ENCODE results near the gene KCNS3. TPM values are rescaled to one million over a fixed set of nuclear protein-coding genes. Genes with fewer than 3 reads are reported as not detected.
A peak's percentile ranks its signal among the peaks of the same experiment; 100 is the strongest.

KCNS3 gene
- total RNA-seq, 1 donor from 2014 or later = 10.0 TPM

DNA sequence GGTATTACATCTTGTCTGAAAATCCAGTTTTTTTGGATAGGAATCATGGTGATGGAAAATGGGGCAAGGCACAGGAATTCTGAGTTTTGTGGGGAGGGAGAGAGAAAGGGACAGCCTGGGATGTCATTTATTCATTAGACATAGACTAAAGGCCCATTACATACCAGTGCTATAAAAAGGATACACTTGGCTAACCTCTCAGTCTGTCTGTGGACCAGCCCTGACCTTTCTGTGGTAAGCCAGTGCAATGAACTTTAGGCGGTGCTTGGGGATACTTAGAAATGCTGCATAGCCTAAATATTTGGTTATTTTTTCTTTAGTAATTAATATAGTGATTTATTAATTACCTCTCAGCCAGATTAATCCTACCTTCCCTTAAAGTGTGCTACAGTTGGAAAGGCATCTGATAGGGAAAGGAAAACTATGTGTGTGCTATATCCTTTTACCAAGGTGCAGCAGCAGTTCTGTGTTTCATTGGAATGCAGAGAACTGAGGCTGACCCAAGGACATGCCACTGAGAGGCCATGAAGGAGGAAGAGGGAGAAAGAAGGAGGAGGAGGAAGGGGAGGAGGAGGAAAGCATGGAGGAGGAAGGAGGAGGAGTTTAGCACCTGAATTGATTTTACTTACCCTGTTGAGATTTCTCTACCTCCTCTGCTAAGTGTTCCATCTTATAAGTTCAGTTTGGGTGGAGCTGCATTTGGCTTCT, 37.5 kb downstream of the KCNS3 start:
- Histone ChIP-seq H3K4me3 (no peak overlapping the region), H3K79me2 (ENCODE audit: low read depth) (no peaks in the 10 kb centered on the region), H3K27ac (no peak overlapping the region), H3F3A (ENCODE audit: low read depth) (no peaks in the 10 kb centered on the region), H3K4me1 (no peaks in the 10 kb centered on the region), H3K36me3 (no peaks in the 10 kb centered on the region), H3K4me2 (no peak overlapping the region), H2AFZ (replicated peaks) (no peak overlapping the region), H3K9me3 (ENCODE audit: low read depth) (no peaks in the 10 kb centered on the region), H4K20me1 (ENCODE audit: low read depth) (no peaks in the 10 kb centered on the region), H3K27me3 (no peaks in the 10 kb centered on the region), H3K9ac (no peak overlapping the region)
- Mint-ChIP-seq H3K27ac (no peak overlapping the region), H3K4me1 (no peaks in the 10 kb centered on the region), H3K4me3 (no peak overlapping the region), H3K27me3 (ENCODE audit: insufficient read depth, low read depth) (peaks cover 2% of the 10 kb centered on the region), H3K9me3 (no peaks in the 10 kb centered on the region), H3K36me3 (no peaks in the 10 kb centered on the region)
- DNase-seq (ENCODE audit: low spot score) = no peak
- TF ChIP-seq, protein P1, sequence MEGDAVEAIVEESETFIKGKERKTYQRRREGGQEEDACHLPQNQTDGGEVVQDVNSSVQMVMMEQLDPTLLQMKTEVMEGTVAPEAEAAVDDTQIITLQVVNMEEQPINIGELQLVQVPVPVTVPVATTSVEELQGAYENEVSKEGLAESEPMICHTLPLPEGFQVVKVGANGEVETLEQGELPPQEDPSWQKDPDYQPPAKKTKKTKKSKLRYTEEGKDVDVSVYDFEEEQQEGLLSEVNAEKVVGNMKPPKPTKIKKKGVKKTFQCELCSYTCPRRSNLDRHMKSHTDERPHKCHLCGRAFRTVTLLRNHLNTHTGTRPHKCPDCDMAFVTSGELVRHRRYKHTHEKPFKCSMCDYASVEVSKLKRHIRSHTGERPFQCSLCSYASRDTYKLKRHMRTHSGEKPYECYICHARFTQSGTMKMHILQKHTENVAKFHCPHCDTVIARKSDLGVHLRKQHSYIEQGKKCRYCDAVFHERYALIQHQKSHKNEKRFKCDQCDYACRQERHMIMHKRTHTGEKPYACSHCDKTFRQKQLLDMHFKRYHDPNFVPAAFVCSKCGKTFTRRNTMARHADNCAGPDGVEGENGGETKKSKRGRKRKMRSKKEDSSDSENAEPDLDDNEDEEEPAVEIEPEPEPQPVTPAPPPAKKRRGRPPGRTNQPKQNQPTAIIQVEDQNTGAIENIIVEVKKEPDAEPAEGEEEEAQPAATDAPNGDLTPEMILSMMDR (IDR thresholded peaks at IDR 0.05) = no peak
- TF ChIP-seq EZH2phosphoT487 (IDR thresholded peaks at IDR 0.05) (no peak), EZH2 (IDR thresholded peaks at IDR 0.05) (no peak)

GRCh38 chr2:17916584-17916983, 38.1 kb downstream of the KCNS3 start:
- H3K36me3 Mint-ChIP-seq = no peaks in the 10 kb centered on the region
- H3F3A ChIP-seq (ENCODE audit: low read depth) = no peaks in the 10 kb centered on the region
- DNase-seq (ENCODE audit: low spot score) = no peak
- no peak overlapping the region for H2AFZ ChIP-seq (replicated peaks)
- H3K4me3 Mint-ChIP-seq = no peak overlapping the region
- H3K4me3 ChIP-seq = no peak overlapping the region
- no peak overlapping the region for H3K27ac ChIP-seq
- no peaks in the 10 kb centered on the region for H3K9me3 ChIP-seq (ENCODE audit: low read depth)
- H3K27ac Mint-ChIP-seq = no peak overlapping the region
- TF ChIP-seq, protein P1 (IDR thresholded peaks at IDR 0.05) = no peak
- TF ChIP-seq EZH2 (IDR thresholded peaks at IDR 0.05) (no peak), EZH2phosphoT487 (IDR thresholded peaks at IDR 0.05) (no peak)
- H3K27me3 Mint-ChIP-seq (ENCODE audit: insufficient read depth, low read depth) = peaks cover 2% of the 10 kb centered on the region
- H3K27me3 ChIP-seq = no peaks in the 10 kb centered on the region
- no peaks in the 10 kb centered on the region for H3K36me3 ChIP-seq
- H3K9me3 Mint-ChIP-seq = no peaks in the 10 kb centered on the region
- H3K4me1 ChIP-seq = no peaks in the 10 kb centered on the region
- H4K20me1 ChIP-seq (ENCODE audit: low read depth) = no peaks in the 10 kb centered on the region
- no peak overlapping the region for H3K4me2 ChIP-seq
- no peaks in the 10 kb centered on the region for H3K4me1 Mint-ChIP-seq
- H3K9ac ChIP-seq = no peak overlapping the region
- H3K79me2 ChIP-seq (ENCODE audit: low read depth) = no peaks in the 10 kb centered on the region

GRCh38 chr2:17918789-17919188, 40.3 kb downstream of the KCNS3 start:
- H3K79me2 ChIP-seq (ENCODE audit: low read depth) = no peaks in the 10 kb centered on the region
- no peak overlapping the region for H2AFZ ChIP-seq (replicated peaks)
- H3K9me3 ChIP-seq (ENCODE audit: low read depth) = no peaks in the 10 kb centered on the region
- Mint-ChIP-seq H3K27me3 (ENCODE audit: insufficient read depth, low read depth) (peaks cover 2% of the 10 kb centered on the region), H3K27ac (peak overlapping the region; percentile 57), H3K4me1 (no peaks in the 10 kb centered on the region), H3K9me3 (no peaks in the 10 kb centered on the region), H3K4me3 (no peak overlapping the region), H3K36me3 (no peaks in the 10 kb centered on the region)
- H3K27ac ChIP-seq = no peak overlapping the region
- H3K27me3 ChIP-seq = no peaks in the 10 kb centered on the region
- no peaks in the 10 kb centered on the region for H3F3A ChIP-seq (ENCODE audit: low read depth)
- peak; percentile 18 for DNase-seq (ENCODE audit: low spot score)
- no peaks in the 10 kb centered on the region for H3K36me3 ChIP-seq
- no peak overlapping the region for H3K4me3 ChIP-seq
- TF ChIP-seq EZH2 (IDR thresholded peaks at IDR 0.05) (no peak), EZH2phosphoT487 (IDR thresholded peaks at IDR 0.05) (no peak)
- TF ChIP-seq, protein P1 (IDR thresholded peaks at IDR 0.05) = peak; percentile 20
- no peaks in the 10 kb centered on the region for H4K20me1 ChIP-seq (ENCODE audit: low read depth)
- H3K9ac ChIP-seq = no peak overlapping the region
- no peaks in the 10 kb centered on the region for H3K4me1 ChIP-seq
- H3K4me2 ChIP-seq = no peak overlapping the region

Measured in neural progenitor cell (in vitro differentiated cells).